VCaP (cell line): ENCODE results near the gene TIMELESS.

Experiments
- H3K27ac ChIP-seq: fragments of 450-650 bp; 2 replicates; pipeline ENCODE4 v1.5.1; 2017
- CTCF ChIP-seq: fragments of 450-650 bp; conservative IDR thresholded peaks from 2 replicates; pipeline ENCODE4 v1.5.1; 2017; ENCODE audit warnings: mild to moderate bottlenecking, moderate library complexity

The TIMELESS gene

GRCh38 chr12:56391721-56392120, 57.5 kb downstream of the TIMELESS start:
- H3K27ac ChIP-seq = no peak overlapping the region
- no peak for TF ChIP-seq CTCF

GRCh38 chr12:56389412-56389811, 59.8 kb downstream of the TIMELESS start:
- TF ChIP-seq CTCF = no peak
- H3K27ac ChIP-seq = no peak overlapping the region

GRCh38 chr12:56387152-56387736, 62.0 kb downstream of the TIMELESS start:
- H3K27ac ChIP-seq = no peak overlapping the region
- no peak for TF ChIP-seq CTCF

GRCh38 chr12:56385873-56386272, 63.4 kb downstream of the TIMELESS start:
- no peak overlapping the region for H3K27ac ChIP-seq
- no peak for TF ChIP-seq CTCF

- no peak for TF ChIP-seq CTCF
- no peak overlapping the region for H3K27ac ChIP-seq
Measured at GRCh38 chr12:56382611-56383010, 66.6 kb downstream of the TIMELESS start.

GRCh38 chr12:56377989-56378316, 71.3 kb downstream of the TIMELESS start:
- no peak overlapping the region for H3K27ac ChIP-seq

GRCh38 chr12:56377310-56377988, 71.8 kb downstream of the TIMELESS start:
- no peak overlapping the region for H3K27ac ChIP-seq
- TF ChIP-seq CTCF = no peak

More at GRCh38 chr12:56377989-56378316, 71.3 kb downstream of the TIMELESS start:
- TF ChIP-seq CTCF = no peak
